Measurements from ENCODE around the gene PNPT1.
"Not testable (repeated sequence)": the region's sequence is repeated elsewhere in the genome, so short reads cannot be mapped to it uniquely, and the experiment has no call there.

Gene PNPT1

DNA sequence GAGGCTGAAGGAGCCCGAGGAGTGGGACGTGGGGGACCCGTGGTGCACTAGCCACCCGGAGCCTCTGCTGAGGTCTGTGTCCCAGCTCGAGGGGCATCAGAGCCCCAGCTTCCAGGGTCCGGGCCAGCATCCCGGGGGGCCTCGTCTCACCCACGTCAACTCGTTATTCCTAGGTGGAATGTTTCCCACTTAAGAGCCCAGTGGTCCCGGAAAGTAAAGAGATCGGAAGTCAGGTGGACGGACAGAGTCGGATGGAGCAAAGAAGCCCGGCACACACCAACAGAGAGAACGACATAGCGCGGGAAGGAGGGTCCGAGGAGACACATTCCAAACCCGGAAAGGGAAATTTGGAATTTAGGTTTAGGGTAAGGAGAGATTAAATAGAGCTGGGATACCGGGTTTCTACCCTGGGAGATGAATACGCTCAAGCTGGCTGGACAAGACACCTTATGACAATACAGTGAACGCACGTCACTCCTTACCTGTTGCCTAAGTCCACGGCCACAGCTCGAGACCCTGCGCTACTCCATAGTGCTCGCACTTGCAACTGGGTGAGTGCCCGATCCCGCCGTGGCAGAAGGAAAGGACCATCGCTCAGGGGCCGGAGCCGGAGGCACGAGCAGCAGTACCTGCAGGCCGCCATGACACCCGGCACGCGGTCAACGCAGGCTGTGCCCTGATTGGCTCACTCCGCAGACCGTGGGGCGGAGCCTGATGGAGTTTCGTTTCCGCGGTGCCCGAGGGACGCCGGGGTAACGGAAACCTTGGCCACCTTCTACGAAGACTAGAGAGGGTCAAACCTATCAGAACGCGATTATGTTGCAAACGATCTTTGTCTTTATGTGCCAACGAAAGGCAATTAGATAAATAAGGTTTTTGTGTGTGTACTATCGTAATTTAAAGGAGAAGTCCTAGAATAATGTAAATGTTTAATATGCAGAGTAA lies at the start of gene PNPT1:
TSS of gene PNPT1 (minus strand) at position 664 of the 945 bp plus-strand sequence. CDS start at position 643, 21 bp downstream.
- peak; percentile 96 for DNase-seq

DNA sequence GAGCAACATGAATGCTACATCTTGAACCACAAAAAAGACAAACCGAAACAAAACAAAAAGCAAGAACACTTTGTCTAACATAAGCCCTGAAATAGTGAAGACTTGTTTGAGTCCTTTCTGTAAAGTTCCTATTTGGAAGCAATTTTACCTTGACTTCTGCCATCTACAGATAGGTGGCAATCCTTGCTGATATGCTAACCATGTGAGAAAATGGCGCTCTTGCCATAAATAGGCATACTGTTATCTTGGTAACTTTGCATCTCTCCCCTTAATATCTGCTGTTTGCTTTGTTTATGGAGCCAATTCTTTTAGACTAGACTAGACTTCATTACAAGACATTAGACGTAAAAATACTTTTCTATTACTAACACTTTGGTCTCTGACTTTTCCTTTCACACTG lies 49.4 kb upstream of the PNPT1 start:
- no peak for DNase-seq

DNA sequence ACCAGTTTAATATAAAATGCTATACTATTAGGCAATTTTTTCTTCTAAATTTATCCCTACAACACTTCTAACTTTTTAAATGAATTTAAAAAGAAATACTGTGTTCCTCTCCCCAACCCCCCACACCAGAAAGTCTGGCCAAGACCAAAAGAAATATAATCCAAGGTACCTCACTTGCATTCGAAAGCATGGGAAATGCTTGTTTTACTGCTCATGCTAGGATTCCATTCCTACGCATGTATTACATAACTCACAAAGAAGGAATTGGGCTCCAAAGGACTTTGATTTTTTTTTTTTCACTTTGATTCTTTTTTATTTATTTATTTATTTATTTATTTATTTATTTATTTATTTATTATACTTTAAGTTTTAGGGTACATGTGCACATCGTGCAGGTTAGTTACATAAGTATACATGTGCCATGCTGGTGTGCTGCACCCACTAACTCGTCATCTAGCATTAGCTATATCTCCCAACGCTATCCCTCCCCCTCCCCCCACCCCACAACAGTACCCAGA lies 42.4 kb upstream of the PNPT1 start:
- DNase-seq, result not testable (repeated sequence)

DNA sequence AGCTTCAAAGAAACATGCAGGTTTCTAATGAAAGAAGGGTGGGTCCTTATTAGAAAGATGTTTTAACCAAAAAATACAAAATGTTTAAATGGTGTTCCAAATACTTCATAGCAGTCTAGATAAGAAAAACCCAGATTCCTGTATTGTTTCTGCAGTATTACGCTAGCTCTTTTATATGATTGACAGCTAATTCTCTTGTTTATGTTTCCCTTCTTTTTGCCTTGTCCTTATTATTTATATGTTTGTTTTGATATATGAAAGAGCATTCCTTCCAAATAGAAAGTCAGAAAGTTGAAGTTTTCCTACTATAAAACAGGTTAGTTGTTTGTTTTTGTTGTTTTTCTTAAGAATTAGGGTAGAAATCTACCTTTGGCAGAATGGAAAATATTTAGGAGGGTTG lies 41.1 kb upstream of the PNPT1 start:
- DNase-seq, result no peak

DNA sequence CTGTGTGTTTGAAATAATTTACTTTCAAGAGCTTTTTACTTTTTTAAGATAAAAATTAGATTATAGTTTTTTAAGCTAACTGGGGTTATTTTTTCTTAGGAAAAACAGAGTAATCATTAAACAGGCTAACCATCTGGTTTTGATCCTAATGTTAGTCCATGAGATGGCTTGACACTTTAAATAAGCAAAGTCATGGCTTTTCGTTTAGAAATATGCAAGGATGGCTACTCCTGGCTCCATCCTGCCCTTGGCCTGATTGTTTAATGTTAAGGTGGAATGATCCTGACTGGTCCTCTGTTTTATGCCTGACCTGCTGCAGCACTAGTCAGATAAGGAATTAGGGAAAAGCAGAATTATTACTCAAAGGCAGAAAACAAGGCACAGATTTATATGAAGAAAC lies 39.7 kb upstream of the PNPT1 start:
- no peak for DNase-seq

DNA sequence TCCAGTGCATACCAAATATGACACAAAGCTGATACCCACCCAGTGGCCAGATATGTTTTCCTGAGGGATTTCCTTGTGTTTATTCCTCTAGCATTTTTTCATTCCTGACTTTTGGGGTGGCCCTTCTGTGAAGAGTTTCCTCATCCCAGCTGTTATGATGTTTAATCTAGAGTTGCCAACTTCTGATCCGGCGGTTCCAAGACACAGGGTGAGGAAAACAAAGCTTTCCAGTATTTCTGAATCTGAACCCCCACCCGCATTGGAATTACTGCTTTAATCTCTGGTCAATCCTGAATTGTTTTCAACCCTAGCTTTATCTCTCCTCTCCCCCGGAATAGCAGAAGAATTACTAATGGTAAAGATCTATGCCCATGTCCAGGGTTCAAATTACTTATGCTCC lies 39.2 kb upstream of the PNPT1 start:
- no peak for DNase-seq

DNA sequence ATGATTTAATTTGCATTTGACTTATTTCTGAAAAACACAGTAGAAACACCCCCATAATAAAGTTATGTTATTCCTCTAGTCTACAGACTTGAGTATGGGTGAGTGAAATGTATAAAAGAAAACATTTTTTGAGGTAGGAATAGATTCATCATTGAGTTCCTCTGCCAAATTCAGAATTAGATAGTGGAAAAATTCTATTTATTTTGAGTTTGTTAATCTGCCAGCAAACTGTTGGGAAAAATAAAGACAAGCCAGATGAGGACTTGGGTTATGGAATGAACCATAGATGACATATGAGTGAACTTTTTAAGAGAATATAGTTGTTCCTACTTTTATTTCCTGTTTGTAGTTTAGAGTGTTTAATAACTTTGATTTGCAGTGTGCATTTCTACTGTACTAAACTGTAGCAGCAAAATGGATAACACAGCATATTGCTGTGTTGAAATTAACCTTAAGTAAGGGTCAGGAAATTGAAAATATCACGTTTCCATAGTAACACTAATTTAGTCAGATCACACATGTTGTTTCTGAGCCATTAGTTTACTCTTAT lies 35.6 kb upstream of the PNPT1 start:
- DNase-seq, result no peak

DNA sequence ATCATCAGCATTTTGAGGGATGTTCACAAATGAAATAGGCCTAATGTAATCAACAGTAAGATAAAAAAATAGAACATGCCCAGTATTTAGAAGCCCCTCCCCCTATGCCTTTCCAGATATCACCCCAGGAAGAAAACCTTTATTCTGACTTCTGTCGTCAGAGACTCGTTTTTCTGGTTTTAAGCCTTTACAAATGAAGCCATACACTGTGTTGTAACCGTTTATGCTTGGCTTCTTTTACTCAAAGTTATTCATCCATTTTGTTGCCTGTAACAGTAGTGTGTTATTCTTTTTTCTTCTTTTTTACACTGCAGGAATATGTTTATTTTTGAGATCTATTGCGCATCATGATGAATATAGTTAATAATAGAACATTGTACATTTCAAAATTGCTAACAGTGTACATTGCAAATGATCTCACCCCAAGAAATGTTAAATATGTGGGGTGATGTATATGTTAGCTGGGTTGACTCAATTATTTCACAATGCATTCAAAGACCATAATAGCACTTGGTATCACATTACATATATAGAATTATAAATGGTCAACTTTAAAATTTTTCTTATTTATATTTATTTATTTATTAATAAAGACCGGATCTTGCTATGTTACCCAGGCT lies 28.1 kb upstream of the PNPT1 start:
- DNase-seq, result no peak

DNA sequence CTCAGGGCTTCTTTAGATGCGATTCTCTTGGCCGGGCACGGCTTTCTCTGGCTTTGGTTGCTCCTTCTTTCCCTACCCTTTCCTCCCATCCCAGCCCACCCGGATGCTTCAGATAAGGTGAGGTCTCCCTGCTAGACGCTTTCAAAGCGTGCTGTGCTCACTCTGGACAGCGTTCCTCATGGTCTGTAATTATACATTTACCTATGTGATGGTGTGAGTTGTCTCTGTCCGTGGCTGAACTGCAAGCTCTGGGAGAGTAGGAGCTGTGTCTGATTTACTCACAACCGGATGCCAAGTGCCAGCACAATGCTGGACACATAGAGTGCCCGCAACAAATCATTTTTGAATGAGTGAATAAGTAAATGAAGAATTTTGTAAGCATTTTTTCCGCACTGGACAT lies 26.8 kb upstream of the PNPT1 start:
- DNase-seq, result no peak

DNA sequence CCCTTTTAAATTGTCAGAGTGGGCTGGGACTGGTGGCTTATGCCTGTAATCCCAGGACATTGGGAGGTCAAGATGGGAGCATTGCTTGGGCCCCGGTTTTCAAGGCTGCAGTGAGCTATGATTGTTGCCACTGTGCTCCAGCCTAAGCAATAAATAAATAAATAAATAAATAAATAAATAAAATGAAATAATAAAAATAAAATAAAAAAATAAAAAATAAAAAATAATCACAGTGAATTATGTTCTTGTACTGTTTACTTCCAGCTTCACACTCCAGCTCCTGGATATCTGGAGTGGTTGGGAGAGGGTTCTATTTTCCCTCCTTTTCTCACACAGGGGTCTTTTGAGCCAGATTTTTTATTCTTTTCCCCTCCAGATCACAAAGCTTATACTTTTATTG lies 26.2 kb upstream of the PNPT1 start:
- no peak for DNase-seq

DNA sequence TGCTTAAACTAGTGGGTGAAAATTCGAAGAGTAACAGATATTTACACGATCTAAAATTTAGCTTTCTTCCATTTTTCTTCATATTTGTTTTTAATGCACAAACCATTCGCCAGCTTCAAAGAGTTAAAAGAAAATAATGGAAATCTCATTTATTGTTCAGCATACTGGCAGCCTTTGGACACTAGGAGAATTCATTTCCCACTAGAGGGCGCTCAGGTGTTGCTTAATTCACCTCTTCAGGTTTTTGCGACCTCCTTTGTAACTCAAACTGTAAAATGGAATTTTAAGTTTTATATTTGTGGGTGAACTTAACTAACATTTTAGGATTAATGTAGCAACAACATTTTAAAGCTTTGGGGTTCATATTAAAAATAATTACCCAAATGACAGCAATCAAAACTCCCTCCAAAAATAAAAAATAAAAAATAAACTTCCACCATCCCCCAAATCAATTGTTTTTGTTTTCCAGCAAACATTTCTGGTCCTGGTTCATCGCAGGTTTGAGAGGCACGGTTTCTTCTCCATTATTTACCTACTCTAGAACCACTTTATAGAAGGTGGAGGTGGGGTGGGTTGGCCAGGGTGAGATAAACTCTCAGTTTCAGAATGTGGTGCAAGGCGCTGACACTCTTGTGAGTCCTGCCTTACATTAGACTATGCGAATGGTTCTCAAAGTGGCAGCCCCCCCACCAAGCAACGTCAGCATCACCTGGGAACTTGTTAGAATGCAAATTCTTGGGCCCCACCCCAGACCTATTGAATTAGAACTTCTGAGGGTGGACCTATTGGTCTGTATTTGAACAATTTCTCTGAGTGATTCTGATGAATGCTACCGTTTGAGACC lies 24.7 kb upstream of the PNPT1 start:
- peak; percentile 75 for DNase-seq

DNA sequence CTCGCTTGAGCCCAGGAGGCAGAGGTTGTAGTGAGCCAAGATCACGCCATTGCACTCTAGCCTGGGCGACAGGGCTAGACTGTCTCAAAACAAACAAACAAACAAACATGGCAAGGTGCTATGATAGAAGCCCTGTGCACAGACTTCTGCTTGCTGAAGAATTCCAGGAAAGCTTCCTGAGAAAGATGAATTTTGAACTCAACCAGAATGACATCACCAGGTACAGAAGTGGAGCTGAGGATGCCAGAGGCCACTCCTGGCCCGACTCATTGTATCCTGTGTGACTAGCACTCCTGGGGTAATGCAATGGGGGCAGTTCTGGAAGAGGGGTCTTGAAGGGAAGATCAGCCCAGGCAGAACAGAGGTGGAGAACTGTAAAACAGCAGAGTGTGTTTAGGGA lies 22.0 kb upstream of the PNPT1 start:
- DNase-seq, result no peak

DNA sequence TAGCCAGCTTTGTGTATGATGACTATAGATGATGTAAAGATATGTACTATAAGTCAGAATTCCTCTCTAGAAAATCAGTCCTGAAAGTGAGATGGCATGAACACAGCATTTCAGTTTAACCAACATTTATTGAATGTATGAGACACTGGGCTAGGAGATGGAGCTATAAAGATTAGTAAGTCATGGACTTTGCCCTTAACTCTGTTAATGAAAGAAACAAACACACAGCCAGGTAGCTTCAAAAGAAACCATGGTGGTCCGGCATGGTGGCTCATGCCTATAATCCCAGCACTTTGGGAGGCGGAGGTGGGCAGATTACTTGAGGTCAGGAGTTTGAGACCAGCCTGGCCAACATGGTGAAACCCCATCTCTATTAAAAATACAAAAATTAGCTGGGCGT lies 21.5 kb upstream of the PNPT1 start:
- not testable (repeated sequence) for DNase-seq

DNA sequence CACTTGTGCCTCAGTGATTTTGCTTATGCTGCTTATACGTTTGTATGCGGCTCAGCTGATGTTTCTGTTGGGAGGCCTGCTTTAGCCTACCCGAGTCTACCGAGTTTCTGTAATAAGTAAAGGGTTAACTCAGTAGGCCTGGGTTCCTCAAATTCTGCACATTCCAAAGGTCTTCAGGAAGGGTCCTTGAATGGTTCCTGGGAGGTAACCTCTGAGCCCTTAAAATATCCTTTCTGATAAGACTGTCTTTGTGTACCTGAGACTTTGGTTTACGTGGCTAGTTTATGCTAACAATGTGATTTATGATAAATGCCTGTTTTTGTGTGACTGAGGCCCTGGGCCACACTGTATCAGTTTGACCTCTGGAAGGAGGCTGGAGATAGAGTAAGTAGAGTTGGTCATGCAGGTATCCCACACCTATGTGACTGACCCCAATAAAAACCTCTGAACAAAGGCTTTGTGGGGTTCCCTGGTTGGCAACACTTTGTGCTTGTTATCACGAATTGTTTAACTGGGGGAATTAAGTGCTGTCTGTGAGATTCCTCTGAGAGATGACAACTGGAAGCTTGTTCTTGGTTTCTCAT lies 18.9 kb upstream of the PNPT1 start:
- DNase-seq, result no peak

DNA sequence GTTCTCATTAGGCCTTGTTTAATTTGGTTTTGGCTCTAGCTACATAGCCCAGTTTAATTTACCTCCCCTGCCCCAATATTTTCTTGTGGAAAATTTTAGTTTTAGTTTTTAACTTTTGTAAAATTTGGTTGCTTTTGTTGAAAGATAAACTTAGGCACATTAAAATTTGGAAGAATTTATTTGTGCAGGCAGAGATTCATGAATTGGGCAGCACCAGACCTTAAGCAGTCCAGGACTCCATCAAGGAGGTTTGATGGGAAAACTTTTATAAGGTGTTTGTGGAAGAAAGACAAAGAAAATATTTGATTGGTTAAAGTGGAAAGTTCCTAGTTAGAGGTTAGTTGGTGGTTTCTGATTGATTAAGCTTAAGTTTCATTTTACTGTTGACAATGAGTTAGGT lies 16.4 kb upstream of the PNPT1 start:
- no peak for DNase-seq

DNA sequence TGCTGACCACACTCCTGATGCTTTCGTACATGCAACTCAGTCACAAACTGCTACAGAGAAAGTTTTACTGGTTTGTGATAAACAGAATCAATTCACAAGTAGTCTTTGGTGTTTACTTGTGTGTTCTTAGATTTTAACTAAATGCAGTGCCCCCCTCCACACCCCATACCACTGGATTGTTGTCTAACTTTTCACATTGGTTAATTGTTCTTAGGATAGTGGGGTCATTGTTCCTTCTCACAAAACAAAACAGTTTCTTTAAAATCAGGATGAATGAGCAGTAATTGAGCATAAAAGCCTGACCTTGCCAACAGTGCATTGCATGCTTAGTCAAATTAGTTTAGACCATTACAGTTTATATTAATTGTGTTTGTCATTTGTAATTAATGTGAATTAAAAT lies 14.1 kb upstream of the PNPT1 start:
- DNase-seq, result no peak

DNA sequence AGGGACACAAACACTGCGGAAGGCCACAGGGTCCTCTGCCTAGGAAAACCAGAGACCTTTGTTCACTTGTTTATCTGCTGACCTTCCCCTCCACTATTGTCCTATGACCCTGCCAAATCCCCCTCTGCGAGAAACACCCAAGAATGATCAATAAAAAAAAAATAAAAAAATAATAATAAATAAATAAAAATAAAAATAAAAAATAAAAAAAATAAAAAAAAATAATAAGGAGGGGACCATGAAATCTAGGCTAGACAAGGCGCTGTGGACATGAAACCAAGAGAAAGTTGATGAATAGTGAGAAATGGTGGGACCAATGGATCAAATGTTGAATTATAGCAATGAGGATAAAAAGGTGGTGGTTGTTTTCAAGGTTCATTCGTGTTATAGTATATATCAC lies 12.6 kb upstream of the PNPT1 start:
- DNase-seq, result not testable (repeated sequence)

DNA sequence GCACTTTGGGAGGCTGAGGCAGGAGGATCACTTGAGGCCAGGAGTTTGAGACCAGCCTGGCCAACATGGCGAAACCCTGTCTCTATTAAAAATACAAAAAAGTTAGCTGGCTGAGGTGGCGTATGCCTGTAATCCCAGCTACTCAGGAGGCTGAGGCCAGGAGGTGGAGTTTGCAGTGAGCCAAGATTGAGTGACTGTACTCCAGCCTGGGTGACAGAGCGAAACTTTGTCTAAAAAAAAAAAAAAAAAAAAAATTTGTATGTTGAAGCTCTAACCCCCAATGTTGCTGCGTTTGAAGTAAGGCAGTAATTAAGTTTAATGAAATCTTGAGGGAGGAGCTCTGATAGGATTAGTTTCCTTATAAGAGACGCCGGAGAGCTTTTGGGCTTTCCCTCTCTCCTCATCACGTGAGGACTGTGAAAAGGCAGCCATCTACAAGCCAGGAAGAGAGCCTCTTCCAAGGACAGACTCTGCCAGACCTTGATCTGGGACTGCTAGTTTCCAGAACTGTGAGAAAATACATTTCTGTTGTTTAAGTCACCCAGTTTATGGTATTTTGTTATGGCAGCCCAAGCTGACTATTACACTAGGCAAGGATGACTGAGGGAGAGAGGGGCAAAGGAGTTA lies 11.5 kb upstream of the PNPT1 start:
- DNase-seq, result no peak

DNA sequence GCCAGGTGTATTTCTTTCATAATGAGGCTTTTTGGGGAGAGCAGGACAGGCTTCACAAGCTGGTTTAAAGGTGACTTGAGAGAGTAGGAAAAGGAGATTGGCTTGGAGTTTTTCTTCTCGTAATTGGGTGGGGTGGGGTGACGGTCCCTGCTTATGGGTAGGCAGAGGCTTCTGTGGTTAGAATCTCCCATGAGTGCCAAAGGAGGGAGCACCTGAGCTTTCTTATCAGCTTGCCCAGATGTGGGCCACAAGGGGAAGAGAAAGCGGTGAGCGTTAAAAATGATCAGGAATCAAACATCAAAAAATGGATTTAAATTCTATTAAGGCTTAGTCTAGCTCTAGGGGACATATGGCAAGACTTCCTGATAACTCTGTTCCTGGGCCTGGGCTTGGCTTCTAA lies 9.7 kb upstream of the PNPT1 start:
- no peak for DNase-seq

DNA sequence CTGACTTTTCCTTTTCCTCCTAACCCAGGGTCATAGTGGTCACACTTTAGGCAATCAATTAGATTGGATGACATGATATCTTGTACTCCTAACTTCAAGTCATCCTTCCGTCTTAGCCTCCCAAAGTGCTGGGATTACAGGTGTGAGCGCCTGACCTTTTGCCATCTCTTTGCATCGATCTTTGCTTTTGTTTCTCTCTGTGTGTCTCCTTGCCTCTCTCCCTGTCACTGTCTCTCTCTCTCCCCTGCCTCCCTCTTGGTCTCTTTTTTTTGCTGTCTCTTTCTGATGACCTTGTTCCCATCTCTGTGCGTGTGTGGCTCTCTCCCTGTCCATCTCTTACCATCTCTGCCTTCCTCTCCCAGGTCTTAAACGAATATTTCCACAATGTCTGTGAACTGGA lies 904 bp downstream of the PNPT1 start:
- DNase-seq, result not testable (repeated sequence)

DNA sequence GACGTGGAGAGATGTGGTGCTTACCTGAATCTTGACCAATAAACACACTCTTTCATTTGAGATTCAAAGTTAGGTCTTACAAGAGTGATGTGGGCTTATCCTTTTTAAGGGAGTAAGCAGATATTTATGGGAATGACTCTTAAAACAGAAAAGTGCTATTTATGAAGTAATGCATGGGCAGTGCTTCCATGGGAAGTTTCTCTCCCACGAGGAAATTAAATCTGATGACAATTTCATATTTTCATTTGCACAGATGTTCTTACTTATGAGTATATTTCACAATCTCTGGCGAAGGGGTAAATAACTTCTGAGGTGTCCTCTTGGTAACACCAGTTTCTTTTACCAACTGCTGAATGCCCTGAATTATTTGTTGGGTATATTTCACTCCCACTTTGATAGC lies 21.0 kb downstream of the PNPT1 start:
- no peak for DNase-seq

DNA sequence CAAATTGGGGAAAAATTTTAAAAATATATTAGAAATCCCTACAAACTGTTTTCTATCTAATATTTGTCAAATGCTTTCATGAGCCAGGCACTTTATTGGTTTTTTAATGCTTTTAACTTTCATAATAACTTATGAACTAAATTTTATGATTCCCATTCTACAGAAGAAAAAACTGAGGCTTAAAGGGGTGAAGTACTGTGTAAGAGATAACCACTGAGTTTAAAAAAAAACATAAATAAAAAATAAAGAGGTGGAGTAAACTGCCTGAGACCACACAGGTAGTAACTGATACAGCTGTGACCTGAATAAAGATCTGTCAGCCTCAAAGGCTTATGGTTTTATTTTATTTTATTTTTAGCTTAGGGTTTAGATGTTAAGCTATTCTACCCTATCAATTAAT lies 24.7 kb downstream of the PNPT1 start:
- DNase-seq, result no peak

Data from COR-L47 (cell line).